ENCODE measurements around the gene BANP.

DNA sequence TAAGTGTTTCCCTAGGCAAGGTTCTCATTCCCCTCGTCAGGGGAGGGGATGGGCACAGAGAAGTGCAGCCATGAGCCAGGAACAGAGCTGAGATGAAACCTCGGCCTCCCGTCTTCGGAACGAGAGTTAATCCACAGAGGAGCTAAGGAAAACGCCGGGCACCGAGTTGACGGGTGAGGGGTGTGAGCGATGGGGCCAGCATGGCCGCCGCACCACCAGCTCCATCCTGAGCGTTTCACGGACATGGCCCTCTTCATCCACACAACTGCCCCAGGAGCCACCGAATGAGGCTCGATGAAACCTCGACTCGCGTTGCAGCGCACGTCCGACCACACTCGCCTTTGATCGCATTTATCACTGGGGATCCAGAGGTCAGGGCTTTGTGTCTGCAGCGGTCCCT, 36.4 kb upstream of the BANP start:
- TF ChIP-seq EZH2phosphoT487 (IDR thresholded peaks at IDR 0.05; ENCODE audit: insufficient read depth, low read depth) (no peak), EZH2 (IDR thresholded peaks at IDR 0.05; ENCODE audit: insufficient read depth, poor library complexity, severe bottlenecking) (no peak)

All from GM23248 (cell line).